SHP77 treated with DMSO at 0.1 percent for 48 hours (cell line): ENCODE data around the gene TXNDC16.
"Not testable (repeated sequence)": the region's sequence is repeated elsewhere in the genome, so short reads cannot be mapped to it uniquely, and the experiment has no call there.

ENCODE experiments used
- DNase-seq: peaks from one replicate; lab custom pipeline; 2025; lab: John Stamatoyannopoulos, UW

Gene TXNDC16, protein sequence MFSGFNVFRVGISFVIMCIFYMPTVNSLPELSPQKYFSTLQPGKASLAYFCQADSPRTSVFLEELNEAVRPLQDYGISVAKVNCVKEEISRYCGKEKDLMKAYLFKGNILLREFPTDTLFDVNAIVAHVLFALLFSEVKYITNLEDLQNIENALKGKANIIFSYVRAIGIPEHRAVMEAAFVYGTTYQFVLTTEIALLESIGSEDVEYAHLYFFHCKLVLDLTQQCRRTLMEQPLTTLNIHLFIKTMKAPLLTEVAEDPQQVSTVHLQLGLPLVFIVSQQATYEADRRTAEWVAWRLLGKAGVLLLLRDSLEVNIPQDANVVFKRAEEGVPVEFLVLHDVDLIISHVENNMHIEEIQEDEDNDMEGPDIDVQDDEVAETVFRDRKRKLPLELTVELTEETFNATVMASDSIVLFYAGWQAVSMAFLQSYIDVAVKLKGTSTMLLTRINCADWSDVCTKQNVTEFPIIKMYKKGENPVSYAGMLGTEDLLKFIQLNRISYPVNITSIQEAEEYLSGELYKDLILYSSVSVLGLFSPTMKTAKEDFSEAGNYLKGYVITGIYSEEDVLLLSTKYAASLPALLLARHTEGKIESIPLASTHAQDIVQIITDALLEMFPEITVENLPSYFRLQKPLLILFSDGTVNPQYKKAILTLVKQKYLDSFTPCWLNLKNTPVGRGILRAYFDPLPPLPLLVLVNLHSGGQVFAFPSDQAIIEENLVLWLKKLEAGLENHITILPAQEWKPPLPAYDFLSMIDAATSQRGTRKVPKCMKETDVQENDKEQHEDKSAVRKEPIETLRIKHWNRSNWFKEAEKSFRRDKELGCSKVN

DNA sequence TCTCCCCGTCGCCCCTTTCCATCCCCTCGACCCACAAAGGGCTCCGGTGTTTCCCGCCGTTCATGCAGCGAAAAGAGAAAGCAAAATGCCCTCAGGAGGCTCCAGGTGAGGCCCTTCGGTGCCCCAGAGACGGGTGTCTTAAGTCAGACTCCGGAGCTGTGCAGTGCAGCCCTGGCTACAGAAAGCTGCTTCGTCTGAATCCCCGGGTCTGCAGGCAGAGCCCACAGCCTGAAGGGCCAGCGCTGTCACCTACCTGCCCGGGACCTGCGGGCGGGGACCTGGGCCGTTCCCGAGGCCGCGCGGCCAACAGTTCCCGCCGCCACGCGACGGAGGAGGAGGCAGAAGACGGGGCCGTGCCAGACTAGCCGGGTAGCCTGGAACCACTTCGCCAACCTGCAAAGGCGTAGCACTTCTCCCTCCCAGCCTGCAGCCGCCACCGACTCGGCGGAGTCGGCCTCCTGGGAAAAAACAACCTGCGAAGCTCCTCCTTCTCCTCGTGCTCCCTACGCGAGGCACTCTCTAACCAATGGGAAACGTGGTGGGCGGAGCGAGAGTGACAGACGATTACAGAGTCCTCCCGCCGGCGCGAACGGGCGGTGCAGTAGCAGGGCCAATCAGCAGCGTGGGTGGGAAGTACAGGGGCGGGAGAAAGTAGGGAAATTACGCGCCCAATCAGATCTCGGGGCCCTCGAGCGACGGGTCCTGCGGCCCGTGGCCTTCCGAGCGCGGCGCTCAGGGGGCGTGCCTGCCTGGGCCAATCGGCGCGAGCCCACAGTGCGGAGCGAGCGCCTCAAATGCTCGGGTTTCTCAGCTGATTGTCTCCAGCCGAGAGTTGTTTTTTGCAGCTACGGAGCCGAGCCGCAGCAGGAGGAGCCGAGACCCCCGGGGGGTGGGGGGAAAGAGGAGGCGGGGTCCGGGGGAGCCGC is at the start of gene TXNDC16, which contains the start of gene GPR137C:
TSS of gene TXNDC16 (minus strand) at position 443 of the 926 bp plus-strand sequence. CDS start 8,948 bp downstream, outside the sequence.
TSS of gene GPR137C (plus strand) at position 774 of the 926 bp plus-strand sequence. CDS start 312 bp downstream, outside the sequence.
- DNase-seq = peak; percentile 96

DNA sequence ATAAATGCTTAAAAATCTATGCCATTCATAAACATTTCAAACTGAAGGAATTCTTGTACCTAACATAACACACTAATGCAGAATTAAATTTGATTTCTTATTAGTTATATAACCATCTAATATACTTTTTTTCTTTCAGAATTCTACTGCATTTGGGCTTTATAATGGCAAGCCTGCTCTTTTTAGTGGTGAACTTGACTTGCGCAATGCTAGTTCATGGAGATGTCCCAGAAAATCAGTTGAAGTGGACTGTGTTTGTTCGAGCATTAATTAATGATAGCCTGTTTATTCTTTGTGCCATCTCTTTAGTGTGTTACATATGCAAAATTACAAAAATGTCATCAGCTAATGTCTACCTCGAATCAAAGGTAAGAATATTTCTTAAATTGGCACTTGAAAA is 47.7 kb upstream of the TXNDC16 start:
- no peak for DNase-seq

DNA sequence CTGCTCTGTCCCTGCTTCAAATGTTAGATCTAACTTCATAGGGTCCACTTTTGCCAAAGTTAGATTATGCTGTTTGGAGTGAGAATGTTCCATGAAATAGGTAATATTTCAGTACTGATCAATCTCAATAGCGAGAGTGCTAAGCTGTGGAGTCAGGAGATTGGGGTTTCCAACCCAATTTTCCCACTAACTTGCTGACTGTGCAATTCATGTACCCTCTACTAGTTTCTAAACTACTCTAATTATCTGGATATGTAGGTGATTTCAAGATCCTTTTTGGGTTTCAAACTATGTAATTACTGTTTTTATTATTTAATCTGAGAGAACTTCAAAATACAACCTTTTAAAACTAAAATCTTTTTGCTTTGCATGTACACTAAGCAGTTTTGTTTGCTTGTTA is 46.3 kb upstream of the TXNDC16 start:
- DNase-seq = no peak

DNA sequence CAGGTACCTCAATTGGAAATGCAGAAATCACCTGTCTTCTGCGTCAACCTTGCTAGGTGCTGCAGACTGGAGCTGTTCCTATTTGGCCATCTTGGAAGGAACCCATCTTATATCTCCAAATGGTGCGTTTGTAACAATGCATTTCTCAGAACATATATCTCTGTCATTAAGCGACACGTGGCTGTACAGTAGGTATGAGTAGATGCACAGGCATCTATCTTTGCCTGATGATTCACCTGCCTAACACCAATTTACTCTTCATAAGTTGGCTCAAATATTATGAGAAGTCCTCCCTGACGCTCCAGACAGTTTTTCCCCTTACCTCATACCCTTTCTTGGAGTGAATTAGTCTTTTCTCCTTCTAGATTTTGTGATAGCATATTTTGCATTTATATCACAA is 44.6 kb upstream of the TXNDC16 start:
- no peak for DNase-seq

DNA sequence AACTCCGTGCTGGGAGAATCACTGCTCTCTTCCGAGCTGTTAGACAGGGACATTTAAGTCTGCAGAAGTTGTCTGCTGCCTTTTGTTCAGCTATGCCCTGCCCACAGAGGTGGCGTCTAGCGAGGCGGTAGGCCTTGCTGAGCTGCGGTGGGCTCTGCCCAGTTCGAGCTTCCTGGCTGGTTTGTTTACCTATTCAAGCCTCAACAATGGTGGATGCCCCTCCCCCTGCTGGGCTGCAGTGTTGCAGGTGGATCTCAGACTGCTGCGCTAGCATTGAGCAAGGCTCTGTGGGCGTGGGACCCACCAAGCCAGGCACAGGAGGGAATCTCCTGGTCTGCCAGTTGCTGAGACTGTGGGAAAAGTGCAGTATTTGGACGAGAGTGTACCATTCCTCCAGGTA is 44.0 kb upstream of the TXNDC16 start:
- no peak for DNase-seq

DNA sequence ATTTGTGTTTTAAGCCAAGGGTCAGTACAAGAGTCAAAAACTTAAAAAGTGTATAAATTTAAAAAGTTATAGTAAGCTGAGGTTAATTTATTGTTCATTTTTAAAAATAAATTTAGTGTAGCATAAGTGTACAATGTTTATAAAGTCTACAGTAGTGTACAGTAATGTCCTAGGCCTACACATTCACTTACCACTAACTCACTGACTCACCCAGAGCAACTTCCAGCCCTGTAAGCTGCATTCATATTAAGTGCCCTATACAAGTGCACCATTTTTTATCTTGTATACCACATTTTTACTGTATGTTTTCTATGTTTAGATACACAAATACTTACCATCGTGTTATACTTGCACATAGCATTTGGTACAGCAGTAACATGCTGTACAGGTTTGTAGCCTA is 38.0 kb upstream of the TXNDC16 start:
- DNase-seq = no peak

DNA sequence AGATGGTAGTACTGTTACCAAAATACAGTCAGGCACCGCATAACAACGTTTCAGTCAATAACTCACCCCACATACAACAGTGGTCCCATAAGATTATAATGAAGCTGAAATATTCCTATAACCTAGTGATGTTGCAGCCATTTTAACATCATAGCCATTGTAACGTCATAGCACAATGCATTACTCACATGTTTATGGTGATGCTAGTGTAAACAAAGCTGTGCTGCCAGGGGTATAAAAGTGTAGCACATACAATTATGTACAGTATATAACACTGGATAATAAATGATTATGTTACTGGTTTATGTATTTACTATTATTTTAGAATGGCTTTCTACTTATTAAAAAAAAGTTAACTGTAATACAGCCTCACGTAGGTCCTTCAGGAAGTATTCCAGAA is 37.3 kb upstream of the TXNDC16 start:
- DNase-seq = no peak

DNA sequence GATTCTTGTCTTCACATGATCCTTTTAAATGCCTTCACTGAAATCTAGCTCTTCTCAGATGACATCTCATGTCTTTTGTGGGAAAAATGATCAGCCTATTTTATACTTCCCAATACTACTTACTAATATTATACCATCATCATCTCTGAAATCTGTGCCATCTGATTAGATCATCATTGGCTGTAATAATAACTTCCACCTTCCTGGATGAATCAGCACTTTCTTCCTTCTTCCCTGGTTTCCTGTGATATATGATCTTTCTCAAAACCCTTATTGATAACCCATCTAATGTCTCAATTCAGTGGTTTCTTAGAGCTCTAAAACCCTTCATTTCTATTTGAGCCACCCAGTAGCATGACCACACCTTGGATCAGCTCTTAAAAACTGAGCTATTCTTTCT is 31.2 kb upstream of the TXNDC16 start:
- no peak for DNase-seq

DNA sequence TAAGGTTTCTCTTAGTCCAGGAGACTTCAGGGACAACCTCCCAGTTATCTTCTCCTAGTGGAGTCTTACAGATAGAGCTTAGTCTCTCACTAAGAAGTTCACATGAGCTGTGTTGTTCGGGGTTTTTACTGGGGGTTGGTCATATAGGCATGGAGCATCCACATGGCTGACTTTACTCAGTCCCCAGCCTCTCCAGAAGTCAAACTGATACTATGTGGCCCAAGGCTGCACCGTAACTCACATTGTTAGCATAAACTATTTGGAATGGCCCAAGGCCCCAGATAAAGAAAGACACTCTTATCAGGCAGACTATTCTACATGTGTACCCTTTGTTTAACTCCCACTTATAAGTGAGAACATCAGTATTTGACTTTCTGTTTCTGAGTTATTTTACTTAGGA is 23.6 kb upstream of the TXNDC16 start:
- DNase-seq = no peak

DNA sequence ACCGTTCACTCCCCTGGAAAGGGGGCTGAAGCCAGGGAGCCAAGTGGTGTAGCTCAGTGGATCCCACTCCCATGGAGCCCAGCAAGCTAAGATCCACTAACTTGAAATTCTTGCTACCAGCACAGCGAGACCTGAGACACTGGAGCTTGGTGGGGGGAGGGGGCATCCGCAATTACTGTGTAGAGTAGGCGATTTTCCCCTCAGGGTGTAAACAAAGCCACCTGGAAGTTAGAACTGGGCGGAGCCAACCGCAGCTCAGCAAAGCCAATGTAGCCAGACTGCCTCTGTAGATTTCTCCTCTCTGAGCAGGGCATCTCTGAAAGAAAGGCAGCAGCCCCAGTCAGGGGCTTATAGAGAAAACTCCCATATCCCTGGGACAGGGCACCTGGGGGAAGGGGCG is 16.1 kb upstream of the TXNDC16 start:
- DNase-seq = not testable (repeated sequence)

DNA sequence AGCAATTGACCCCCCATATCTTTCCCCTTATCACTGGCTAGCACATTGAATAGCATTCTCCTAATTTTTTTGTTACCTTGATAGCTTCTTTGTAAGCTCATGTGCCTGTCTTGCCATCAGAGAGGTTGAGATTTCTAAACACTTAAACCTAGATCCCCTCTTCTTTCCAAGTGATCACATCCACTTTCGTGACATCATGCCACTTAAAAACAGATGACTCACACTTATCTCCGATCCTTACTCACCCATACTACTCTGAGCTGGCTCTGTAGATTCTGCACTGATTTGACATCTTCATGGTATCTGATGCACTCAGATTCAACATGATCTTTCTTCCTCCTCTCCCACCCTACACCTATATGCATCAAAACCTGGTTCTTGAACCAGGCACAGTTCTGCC is 10.8 kb upstream of the TXNDC16 start:
- no peak for DNase-seq

DNA sequence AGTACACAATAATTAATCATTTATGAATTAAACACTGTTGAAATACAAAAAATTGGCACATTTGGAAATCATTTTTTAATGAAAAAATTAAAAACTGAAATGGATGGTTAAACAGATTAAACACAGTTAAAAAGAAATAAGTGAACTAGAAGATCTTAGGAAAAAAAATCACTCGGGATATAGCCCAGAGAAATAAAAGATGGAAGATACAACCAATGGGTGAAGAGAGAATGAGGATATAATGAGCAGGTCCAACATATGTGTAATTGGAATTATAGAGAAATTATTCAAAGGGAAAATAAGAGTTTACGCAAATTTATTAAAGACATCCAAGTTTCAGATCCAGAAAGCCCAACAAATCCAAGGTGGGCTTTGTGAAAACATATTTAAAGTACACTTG is 6.4 kb upstream of the TXNDC16 start:
- DNase-seq = no peak

DNA sequence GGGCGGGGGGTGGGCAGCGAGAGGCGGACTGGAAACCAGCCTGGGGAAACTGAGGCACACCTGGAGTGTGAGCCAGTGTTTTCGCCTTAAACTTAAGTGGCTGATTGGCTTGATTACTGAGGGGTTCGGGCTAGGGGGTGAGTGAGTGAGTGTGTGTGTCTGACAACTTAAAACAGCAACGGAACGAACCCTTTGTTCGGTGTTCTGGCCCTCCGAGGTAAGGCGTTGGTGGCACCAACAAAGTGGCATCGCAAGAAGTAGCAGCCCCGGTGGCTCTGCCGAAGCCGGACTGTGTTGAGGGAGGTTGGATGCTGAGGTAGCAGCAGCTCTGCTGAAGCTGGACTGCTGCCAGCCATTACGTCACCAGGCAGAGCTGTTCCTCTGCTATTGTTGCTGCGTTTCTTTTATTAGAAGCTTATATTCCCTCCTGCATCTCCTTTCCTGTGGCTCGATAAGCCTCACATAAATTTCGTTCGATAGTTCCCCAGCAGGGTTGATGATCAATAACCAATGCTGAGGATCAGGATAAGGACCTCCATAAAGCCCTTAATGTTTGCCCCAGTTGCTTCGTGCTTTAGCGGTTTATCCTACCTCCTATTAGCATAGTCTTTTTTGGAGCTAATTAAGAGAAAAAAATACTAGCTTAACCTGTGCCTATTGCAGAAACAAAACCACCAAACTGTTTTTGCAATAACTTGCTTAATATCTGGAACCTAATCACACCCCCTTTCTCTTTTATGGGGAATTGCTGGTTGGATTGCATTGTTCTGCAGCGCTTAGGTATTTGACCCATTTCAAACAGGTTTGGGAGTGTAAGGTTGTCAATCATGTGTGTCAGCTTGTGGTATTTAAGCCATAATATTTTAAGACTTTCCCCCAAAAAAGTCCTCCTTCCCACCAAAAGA is 1.6 kb upstream of the TXNDC16 start:
- DNase-seq = peak; percentile 81

DNA sequence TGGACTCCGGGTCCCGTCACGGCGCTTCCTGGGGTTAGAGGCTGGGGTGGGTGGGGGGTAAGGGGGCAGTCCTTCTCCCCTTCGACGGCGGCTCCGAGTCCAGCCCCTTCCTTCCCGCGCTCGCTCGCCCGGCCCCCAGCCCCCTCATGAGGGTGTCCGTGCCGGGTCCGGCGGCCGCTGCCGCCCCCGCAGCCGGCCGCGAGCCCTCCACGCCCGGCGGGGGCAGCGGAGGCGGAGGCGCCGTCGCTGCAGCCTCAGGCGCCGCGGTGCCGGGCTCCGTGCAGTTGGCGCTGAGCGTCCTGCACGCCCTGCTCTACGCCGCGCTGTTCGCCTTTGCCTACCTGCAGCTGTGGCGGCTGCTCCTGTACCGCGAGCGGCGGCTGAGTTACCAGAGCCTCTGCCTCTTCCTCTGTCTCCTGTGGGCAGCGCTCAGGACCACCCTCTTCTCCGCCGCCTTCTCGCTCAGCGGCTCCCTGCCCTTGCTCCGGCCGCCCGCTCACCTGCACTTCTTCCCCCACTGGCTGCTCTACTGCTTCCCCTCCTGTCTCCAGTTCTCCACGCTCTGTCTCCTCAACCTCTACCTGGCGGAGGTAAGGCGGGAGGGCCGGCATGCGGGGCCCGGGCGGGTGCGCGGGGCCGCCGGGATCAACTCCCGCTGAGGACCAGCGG is 831 bp upstream of the TXNDC16 start:
- DNase-seq = no peak

DNA sequence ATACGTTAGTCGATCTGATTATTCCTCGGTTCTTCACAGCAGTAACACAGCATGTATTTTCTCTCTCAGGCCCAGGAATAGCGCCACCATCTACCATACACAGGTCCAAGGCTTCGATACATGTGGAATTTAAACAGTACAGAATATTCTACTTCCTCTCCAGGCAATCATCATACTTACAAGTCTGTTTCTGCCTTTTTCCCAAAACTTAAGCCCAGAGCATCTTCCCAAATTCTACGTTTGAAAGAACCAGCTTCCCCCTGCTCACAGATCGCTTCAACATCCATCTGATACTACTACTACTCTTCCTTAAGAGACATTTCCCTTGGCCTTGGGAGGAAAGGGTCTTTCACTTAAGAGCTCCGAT is 626 bp downstream of the TXNDC16 start:
- peak; percentile 15 for DNase-seq

DNA sequence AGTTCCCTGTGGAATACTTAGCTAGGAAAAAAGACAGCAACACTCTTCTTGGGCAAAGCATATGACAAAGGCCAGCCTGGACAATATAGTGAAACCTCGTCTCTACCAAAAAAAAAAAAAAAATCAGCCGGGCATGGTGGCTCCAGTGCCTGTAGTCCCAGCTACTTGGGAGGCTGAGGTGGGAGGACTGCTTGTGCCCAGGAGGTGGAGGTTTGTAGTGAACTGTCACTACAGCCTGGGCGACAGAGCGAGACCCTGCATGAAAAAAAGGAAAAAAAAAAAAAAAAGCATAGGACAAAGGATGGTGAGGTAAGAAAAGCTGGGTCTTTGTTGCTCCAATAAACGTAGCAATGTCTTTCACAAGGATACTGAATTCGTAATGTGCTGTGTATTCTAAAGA is 1.1 kb downstream of the TXNDC16 start:
- DNase-seq = no peak

DNA sequence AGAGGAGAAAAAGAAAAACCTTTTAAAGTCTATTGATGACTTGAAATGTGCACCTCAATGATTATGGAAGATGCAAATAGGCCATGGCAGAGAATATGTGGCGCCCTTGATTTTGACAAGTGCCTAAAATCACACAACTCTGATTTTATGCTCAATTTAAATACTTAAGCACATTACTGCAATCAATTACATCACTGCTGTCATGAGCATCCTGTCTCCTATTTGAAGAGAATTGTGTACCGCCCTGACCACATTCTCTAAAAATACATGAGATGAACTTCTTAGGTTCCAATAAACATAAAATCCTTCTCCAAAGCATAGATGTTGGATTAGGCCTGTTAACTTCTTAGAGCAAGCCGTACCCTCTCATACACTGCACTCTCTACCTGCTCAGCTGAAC is 1.6 kb downstream of the TXNDC16 start:
- no peak for DNase-seq

DNA sequence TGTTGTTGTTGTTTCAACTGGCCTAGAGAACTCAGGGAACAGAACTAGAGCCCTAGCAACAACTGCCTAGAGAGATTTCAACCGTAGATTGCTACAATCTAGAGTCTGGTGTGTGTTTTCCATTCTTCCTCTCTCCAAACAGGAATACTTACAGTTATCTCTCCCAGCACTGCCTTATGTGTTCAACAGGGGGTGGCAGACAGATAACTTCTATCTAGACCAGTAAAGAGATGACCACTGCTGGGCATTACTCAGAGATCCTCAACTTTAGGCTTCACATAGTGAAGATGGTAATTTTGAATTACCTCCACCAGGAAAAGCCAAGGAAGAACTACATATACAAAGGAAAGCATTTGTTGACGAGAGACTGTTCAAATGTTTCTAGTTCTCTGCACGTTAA is 4.8 kb downstream of the TXNDC16 start:
- no peak for DNase-seq

DNA sequence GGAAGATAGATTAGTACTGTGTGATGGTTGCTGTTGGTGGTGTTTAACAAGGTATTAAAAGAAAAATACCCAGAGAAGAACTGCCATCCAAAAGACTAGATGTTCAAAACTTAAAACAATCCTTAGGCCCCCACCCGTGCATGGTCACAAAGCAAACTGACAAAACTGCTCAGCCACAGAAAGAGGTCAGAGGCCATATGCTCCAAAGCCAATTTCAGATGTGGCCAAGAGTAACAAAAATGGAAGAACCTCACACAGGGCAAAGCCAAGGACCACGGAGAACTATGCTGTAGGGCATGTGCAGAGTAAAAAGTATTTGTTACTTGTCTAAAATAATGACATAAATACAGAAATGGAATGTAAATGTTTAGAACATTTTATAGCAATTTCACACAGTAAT is 5.3 kb downstream of the TXNDC16 start:
- no peak for DNase-seq

DNA sequence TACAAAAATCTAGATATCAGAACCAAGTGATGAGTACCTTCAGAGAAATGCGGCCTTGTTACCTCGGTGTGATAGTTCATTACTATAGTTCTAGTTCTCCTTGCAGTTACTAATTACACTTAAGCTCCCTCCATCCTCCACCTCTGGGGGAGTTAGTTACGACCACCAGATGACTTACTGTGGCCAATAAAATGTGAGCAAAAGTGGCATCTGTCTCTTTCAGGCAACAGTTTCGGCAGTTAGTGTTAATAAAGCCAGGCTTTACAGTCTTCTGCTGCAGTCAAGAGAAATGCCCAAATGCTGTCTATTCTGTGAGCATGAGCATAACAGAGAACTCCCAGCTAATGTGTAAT is 6.0 kb downstream of the TXNDC16 start:
- no peak for DNase-seq
